GM08714 (cell line): Measurements from ENCODE around the gene S100A7A.

Source experiments
- H3K4me3 ChIP-seq: fragments of 200-500 bp; sonication (Bioruptor generic); 2 replicates; pipeline ENCODE4 v1.5.1; 2014; ENCODE audit warnings: mild to moderate bottlenecking, low read length, inconsistent platforms
- ZNF274 ChIP-seq: IDR thresholded peaks from 2 replicates; pipeline ENCODE4 v1.6.1; 2012; ENCODE audit warnings: mild to moderate bottlenecking, low read depth, low read length

S100A7A gene

GRCh38 chr1:153428073-153428638, 11.8 kb downstream of the S100A7A start:
- no peak overlapping the region for H3K4me3 ChIP-seq
- no peak for TF ChIP-seq ZNF274

GRCh38 chr1:153428791-153429190, 12.5 kb downstream of the S100A7A start:
- no peak for TF ChIP-seq ZNF274

GRCh38 chr1:153429266-153430165, 13.2 kb downstream of the S100A7A start:
- no peak overlapping the region for H3K4me3 ChIP-seq
- no peak for TF ChIP-seq ZNF274

More at GRCh38 chr1:153428791-153429190, 12.5 kb downstream of the S100A7A start:
- H3K4me3 ChIP-seq: no peak overlapping the region

GRCh38 chr1:153430166-153430553, 13.8 kb downstream of the S100A7A start:
- no peak for TF ChIP-seq ZNF274
- H3K4me3 ChIP-seq: no peak overlapping the region

DNA sequence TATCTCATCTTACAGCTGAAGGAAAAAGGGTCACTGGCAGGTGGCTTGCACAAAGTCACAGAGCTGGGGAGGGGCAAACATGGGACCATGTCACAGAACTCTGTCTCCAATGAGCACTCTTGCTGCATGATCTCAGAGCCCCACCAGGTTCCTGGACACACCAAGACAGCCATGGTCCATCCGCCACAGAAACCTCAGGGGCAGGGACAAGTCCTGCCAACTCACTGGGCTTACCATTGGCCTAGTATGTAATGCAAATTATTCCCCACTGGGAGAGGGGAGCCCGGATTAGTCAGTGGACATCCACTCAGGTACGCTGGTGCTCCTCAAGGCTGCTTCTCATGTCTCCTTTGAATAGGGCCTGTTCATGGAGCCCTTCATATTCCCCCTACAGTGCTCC, 14.2 kb downstream of the S100A7A start:
- TF ChIP-seq ZNF274: no peak
- H3K4me3 ChIP-seq: no peak overlapping the region

DNA sequence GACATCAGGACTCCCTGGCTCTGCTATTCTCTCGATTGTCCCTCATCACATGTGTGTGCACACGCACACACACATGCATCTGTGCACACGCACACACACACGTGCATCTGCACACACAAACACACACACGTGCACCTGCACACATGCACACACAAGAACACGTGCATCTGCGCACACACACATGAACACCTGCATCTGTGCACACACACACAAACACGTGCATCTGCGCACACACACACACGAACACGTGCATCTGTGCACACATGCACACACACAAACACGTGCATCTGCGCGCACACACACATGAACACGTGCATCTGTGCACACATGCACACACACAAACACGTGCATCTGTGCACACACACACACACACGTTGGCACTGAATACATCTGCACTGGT, 14.7 kb downstream of the S100A7A start:
- no peak for TF ChIP-seq ZNF274
- H3K4me3 ChIP-seq: no peak overlapping the region

DNA sequence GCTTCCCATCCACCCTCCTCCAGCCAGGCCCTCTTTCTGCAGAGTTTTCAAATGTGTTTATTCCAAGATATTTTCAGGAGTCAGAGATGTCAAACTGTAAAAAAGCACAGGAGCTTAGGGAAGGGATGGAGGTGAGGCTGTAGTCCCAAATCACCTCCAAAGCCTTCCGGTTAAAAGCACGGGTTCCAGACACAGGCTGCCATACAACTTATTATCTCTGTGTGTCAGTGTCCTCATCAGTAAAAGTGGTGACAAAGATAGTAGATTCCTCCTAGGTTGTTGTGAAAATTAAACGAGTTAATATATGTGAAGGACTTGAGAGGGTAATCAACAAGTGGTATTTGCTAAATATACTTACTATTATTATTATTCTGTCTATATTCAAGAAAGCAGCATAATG, 15.1 kb downstream of the S100A7A start:
- H3K4me3 ChIP-seq: no peak overlapping the region
- TF ChIP-seq ZNF274: no peak

- TF ChIP-seq ZNF274: no peak
- H3K4me3 ChIP-seq: no peak overlapping the region
These were observed 15.6 kb downstream of the S100A7A start for GRCh38 chr1:153431928-153432327.

DNA sequence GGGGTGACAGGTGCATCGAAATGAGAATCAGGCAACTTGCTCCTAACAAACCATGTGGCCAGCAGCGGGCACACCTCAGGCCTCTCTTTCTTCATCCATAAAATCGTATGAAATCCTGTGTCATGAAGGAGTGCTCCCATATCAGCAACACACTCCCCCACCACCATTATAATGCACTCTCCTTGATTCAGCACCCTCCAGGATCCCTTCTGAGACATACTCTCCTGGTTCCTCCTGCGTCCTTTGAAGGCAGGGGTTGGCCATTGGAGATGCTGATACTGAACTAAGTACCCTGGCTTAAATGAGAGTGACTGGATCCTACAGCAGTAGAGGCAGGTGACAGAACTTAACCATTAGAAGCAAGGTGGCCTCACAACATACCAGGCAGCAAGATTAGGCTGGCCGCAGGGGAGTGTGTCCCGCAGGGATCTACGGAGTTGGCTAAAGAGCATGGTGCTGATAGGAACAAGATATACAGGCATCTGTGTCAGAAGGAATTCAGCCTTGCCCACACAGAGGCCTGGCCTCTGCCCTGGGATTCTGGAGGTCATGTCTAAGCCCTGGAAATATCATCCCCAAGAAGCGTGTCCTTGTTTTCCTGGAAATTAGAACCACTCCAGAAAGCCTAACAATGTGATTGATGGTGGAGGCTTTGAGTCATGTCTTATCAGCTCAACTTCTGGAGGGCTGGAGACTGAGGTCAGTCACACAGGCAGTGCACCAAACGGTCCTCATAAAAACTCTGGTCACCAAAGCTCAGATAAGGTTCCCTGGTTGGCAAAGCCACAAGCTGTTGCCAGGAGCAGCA, 16.8 kb downstream of the S100A7A start:
- H3K4me3 ChIP-seq: no peak overlapping the region
- no peak for TF ChIP-seq ZNF274

- H3K4me3 ChIP-seq: no peak overlapping the region
- TF ChIP-seq ZNF274: no peak
These were observed 18.6 kb downstream of the S100A7A start for GRCh38 chr1:153434746-153435455.

GRCh38 chr1:153437236-153437635, 20.9 kb downstream of the S100A7A start:
- TF ChIP-seq ZNF274: no peak
- H3K4me3 ChIP-seq: no peak overlapping the region

DNA sequence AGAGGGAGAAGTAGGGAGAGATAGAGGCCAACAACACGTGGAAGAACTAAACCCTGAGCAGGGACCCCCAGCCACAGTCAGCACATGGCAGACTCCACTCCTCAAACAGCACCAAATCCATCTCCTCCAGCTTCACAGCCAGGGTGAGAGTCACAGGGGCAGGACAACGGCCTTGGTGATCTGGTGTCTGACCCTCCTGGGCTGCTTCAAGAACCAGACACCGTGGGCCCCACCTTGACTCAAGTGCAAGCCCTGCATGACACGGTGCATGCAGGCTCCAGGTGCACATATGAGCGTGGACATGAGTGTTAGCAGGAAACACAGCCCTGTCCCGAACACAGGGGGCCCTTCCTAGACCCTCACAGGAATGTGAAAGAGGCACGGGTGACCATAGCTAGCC, 22.3 kb downstream of the S100A7A start:
- no peak for TF ChIP-seq ZNF274
- H3K4me3 ChIP-seq: no peak overlapping the region

DNA sequence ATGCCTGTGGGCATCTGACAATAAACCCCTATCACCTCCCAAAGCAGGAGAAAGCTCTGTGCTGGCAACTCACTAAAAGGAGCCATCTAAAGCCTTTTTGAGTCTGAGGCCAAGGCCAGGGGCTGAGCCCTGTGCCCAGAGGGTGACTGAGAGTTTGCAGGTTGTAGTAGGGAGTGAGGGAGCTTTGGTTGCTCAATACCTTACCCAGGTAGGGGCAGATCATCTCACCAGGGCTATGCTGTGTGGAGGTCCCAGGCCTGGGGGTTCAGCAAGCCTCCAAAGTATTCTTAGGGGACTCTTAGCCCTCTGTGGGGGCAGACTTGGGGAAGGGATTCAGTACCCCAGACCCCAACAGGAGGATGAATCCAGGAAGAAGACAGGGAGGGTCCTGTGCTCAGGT, 23.0 kb downstream of the S100A7A start:
- H3K4me3 ChIP-seq: no peak overlapping the region
- no peak for TF ChIP-seq ZNF274

- no peak for TF ChIP-seq ZNF274
- no peak overlapping the region for H3K4me3 ChIP-seq
These were observed 25.0 kb downstream of the S100A7A start for GRCh38 chr1:153441238-153441755.
